K562 (cell line): ENCODE results near the gene SKIC3. TPM values are rescaled to one million over a fixed set of nuclear protein-coding genes. Genes with fewer than 3 reads are reported as not detected.

Experiments
- HNRNPL ChIP-seq: fragments of 200-400 bp; formaldehyde crosslinking; IDR thresholded peaks from 2 replicates; pipeline ENCODE4 v1.6.1; 2017; ENCODE audit warnings: low read depth, mild to moderate bottlenecking, low read length
- HOXB6 ChIP-seq: fragments of 250-450 bp; sonication (Bioruptor Pico); IDR thresholded peaks from 2 replicates; pipeline ENCODE4 v1.5.1; 2022; ENCODE audit warnings: mild to moderate bottlenecking, borderline replicate concordance
- KAT2B ChIP-seq: IDR thresholded peaks from one replicate; pipeline ENCODE4 v1.6.1; 2012; ENCODE audit warnings: low read depth, mild to moderate bottlenecking, control low read depth, inconsistent platforms, low read length, moderate library complexity
- MED1 ChIP-seq: sonication (generic); formaldehyde crosslinking; IDR thresholded peaks from 2 replicates; pipeline ENCODE4 v1.8.1; 2023; ENCODE audit warnings: missing genetic modification reagents, borderline replicate concordance
- NELFE ChIP-seq: IDR thresholded peaks from 2 replicates; pipeline ENCODE4 v1.6.1; 2011; ENCODE audit warnings: mild to moderate bottlenecking; ENCODE audit not compliant: insufficient read depth, insufficient read length
- PHB ChIP-seq: fragments of 250-450 bp; sonication (Bioruptor Pico); IDR thresholded peaks from 2 replicates; pipeline ENCODE4 v1.5.0; 2021
- REST ChIP-seq, 2 experiments: fragments of 450-650 bp; formaldehyde crosslinking in 1 of 2; IDR thresholded peaks; 2 replicates each; pipeline versions ENCODE4 v1.4.0 to v1.6.1; 2014 to 2020; ENCODE audit warnings: mild to moderate bottlenecking in 2 of 2, borderline replicate concordance in 1 of 2, low read depth in 1 of 2
- RREB1 ChIP-seq: fragments of 250-450 bp; sonication (Bioruptor Pico); IDR thresholded peaks from 2 replicates; pipeline ENCODE4 v1.4.0; 2020
- SMAD3 ChIP-seq: fragments of 450-650 bp; formaldehyde crosslinking; conservative IDR thresholded peaks from 2 replicates; pipeline ENCODE4 v1.4.0; 2020; ENCODE audit warnings: mild to moderate bottlenecking
- XRCC3 ChIP-seq: fragments of 450-650 bp; IDR thresholded peaks from 2 replicates; pipeline ENCODE4 v1.6.1; 2017; ENCODE audit warnings: mild to moderate bottlenecking, moderate library complexity
- ZBTB1 ChIP-seq: sonication (generic); formaldehyde crosslinking; IDR thresholded peaks from 2 replicates; pipeline ENCODE4 v1.8.1; 2023; ENCODE audit warnings: missing genetic modification reagents, low read depth, mild to moderate bottlenecking, borderline replicate concordance
- ZBTB5 ChIP-seq: fragments of 450-650 bp; IDR thresholded peaks from 2 replicates; pipeline ENCODE4 v1.6.1; 2017; ENCODE audit warnings: antibody characterized with exemption
- polyA plus RNA-seq, 8 experiments: library from polyadenylated mRNA; depleted of rRNA in 4 of 8; stranded (reverse) in 5 of 8; unstranded in 3 of 8; fragments of >200 nt; fragmentation: Nextera tagmentation in 2 of 8; fragmentation: Illumina TruSeq in 1 of 8; extraction: Ambion mirVana in 2 of 8; extraction: Trizol in 1 of 8; gene quantifications; 2 replicates each; pipeline versions ENCODE4 v1.2.1 to v1.2.3, GENCODE V29; 2011 to 2014; ENCODE audit warnings: inconsistent platforms in 1 of 8, missing spikeins in 1 of 8
- total RNA-seq, 7 experiments: library from RNA; depleted of rRNA in 6 of 7; stranded (reverse); fragments of >200 nt in 6 of 7; fragmentation: Illumina TruSeq in 2 of 7; extraction: Trizol in 2 of 7; gene quantifications; 2 replicates each; pipeline versions ENCODE4 v1.2.1 to v1.2.3, GENCODE V29; 2011 to 2021; ENCODE audit warnings: low replicate concordance in 1 of 7

Gene SKIC3
- total and polyA plus RNA-seq, 9 of the 15 experiments (the other 6 are each of a cell fraction or from before 2014, with no cell fraction given): 30.7 to 72.4 (median 44.1) TPM

- TF ChIP-seq ZBTB5 (no peak), ZBTB1 (CRISPR knock-in tag) (no peak), SMAD3 (CRISPR knock-in tag) (no peak), NELFE (no peak), REST (IDR thresholded peaks at IDR 0.05; ENCODE audit: borderline replicate concordance) (no peak), REST (CRISPR knock-in tag; IDR thresholded peaks at IDR 0.05; ENCODE audit: low read depth) (no peak), MED1 (CRISPR knock-in tag) (no peak), RREB1 (CRISPR knock-in tag) (no peak), XRCC3 (no peak), PHB (CRISPR knock-in tag) (no peak), HOXB6 (CRISPR knock-in tag) (no peak), KAT2B (no peak), HNRNPL (no peak)
Observed at GRCh38 chr5:95543017-95543705, 11.6 kb downstream of the SKIC3 start (continued).
